Measurements from ENCODE around the gene JAML. TPM values are rescaled to one million over a fixed set of nuclear protein-coding genes. Genes with fewer than 3 reads are reported as not detected.

The JAML gene
- total and polyA plus RNA-seq, 9 of the 15 experiments (the other 6 are each of a cell fraction or from before 2014, with no cell fraction given) = 0.05 to 0.32 (median 0.22) TPM; not detected in 4

- Histone ChIP-seq H3K27me3 (ENCODE audit: control insufficient read depth in 2 of 2, insufficient read depth in 2 of 2, low read length in 2 of 2) (peaks cover 27 to 78% of the 10 kb centered on the region in 2 experiments; a peak in 4 of 5 replicates), H3K4me1 (replicated peaks in 1 of 2; ENCODE audit: control insufficient read depth in 2 of 2, insufficient read depth in 2 of 2, low read length in 2 of 2) (peaks cover 0 to 23% of the 10 kb centered on the region in 2 experiments; a peak in 3 of 5 replicates), H3K36me3 (ENCODE audit: control insufficient read depth, insufficient read depth, low read length) (no peaks in the 10 kb centered on the region), H3K4me2 (ENCODE audit: insufficient read depth, low read length) (no peak overlapping the region), H2AFZ (ENCODE audit: low read depth, low read length) (no peak overlapping the region), H3K79me2 (ENCODE audit: control insufficient read depth, insufficient read depth, low read length) (no peaks in the 10 kb centered on the region), H4K20me1 (replicated peaks; ENCODE audit: control insufficient read depth, insufficient read depth, low read length) (no peaks in the 10 kb centered on the region), H3K9me3 (replicated peaks; ENCODE audit: control insufficient read depth, insufficient read depth, low read depth, low read length) (no peaks in the 10 kb centered on the region), H3K9me1 (ENCODE audit: control insufficient read depth, insufficient read depth, low read length) (no peaks in the 10 kb centered on the region), H3K4me3 (no peak overlapping the region), H3K27ac (ENCODE audit: extremely low read depth, low read depth, low read length) (no peak overlapping the region), H3K9ac (ENCODE audit: insufficient read depth in 1 of 2, low read depth in 2 of 2, low read length in 2 of 2) (no peak overlapping the region)
- BruUV-seq (replicated peaks) = no TSS peak
- ChIA-PET POLR2A (interaction anchor here (0.6 kb wide), 1 partner anchor 66 kb away, joined by 4 read pairs; no protein-coding TSS in a partner anchor), CTCF (ENCODE audit: low intra/inter-chr PET ratio) (interaction anchor here (0.8 kb wide), 1 partner anchor 23 kb away, joined by 3 read pairs; no protein-coding TSS in a partner anchor)
- ATAC-seq (no peak), DNase-seq (ENCODE audit: extremely low read depth in 1 of 4, low spot score in 3 of 4) (no peak), FAIRE-seq (no peak)
- WGBS (ENCODE audit: insufficient coverage, low coverage, missing lambda C conversion rate) = 6% methylated on average over 2 of the region's 2 CpGs
- intact Hi-C loops (cut with micrococcal nuclease) = no loop called here
- in situ Hi-C loops (cut with MboI) = no loop called here
- TF ChIP-seq ZNF239 (CRISPR knock-in tag; IDR thresholded peaks at IDR 0.05) (no peak), CBX5 (IDR thresholded peaks at IDR 0.05; ENCODE audit: borderline replicate concordance, low read depth) (no peak), SLC30A9 (CRISPR knock-in tag; IDR thresholded peaks at IDR 0.05) (no peak), L3MBTL2 (IDR thresholded peaks at IDR 0.05) (no peak), HMGXB4 (CRISPR knock-in tag; IDR thresholded peaks at IDR 0.05) (no peak), BCOR (IDR thresholded peaks at IDR 0.05) (no peak), ZNF277 (CRISPR knock-in tag; IDR thresholded peaks at IDR 0.05; ENCODE audit: borderline replicate concordance) (no peak), ZBTB5 (IDR thresholded peaks at IDR 0.05) (no peak), FOXM1 (IDR thresholded peaks at IDR 0.05; ENCODE audit: low read depth) (no peak), FOXM1 (CRISPR knock-in tag; IDR thresholded peaks at IDR 0.05; ENCODE audit: low read depth) (no peak), ZNF165 (CRISPR knock-in tag; IDR thresholded peaks at IDR 0.05; ENCODE audit: borderline replicate concordance) (no peak), ZBED1 (IDR thresholded peaks at IDR 0.05) (no peak)
Observed at GRCh38 chr11:118148856-118149255, 76.0 kb downstream of the JAML start.
